ENCODE data around the gene KCNAB1. TPM values are rescaled to one million over a fixed set of nuclear protein-coding genes. Genes with fewer than 3 reads are reported as not detected.

Gene KCNAB1
- total and polyA plus RNA-seq, 2 donors (not counting 3 experiments of a cell fraction or from before 2014, with no cell fraction given), result 0.21 TPM; not detected in 1

GRCh38 chr3:156300929-156301840 is 180.8 kb downstream of the KCNAB1 start:
- H2AFZ ChIP-seq (ENCODE audit: low read depth, low read length), result peak overlapping the region; percentile 65

More at GRCh38 chr3:156300929-156301840, 180.8 kb downstream of the KCNAB1 start:
- POLR2A ChIA-PET, result no interaction called here
- DNase-seq (ENCODE audit: low read depth, low spot score) (peak; percentile 47), FAIRE-seq (no peak)
- H3K4me3 ChIP-seq (replicated peaks in 1 of 3; ENCODE audit: insufficient read depth in 1 of 3, low read depth in 1 of 3, low read length in 3 of 3), result no peak overlapping the region
- dilution Hi-C loops (cut with MboI; ENCODE audit: extremely low pct_ligation_motif_present, low sequenced_read_pairs) (no loop called here), intact Hi-C loops (cut with micrococcal nuclease) (loop anchor here (2.0 to 10.0 kb wide), 4 partner anchors 40 to 524 kb away; partner anchors contain the start of gene LEKR1)
- no peaks in the 10 kb centered on the region for H3K79me2 ChIP-seq (ENCODE audit: control insufficient read depth, insufficient read depth, low read length)
- no peak overlapping the region for H3K27ac ChIP-seq (ENCODE audit: insufficient read depth, low read depth, low read length)
- peaks cover 34% of the 10 kb centered on the region for H3K4me1 ChIP-seq (ENCODE audit: control insufficient read depth, extremely low read depth, insufficient read depth, low read length)
- TF ChIP-seq MYC (IDR thresholded peaks at IDR 0.05; ENCODE audit: low read depth, low read length) (no peak), JUN (IDR thresholded peaks at IDR 0.05; ENCODE audit: borderline replicate concordance, insufficient read depth, insufficient read length, low read depth) (no peak), GATA2 (IDR thresholded peaks at IDR 0.05; ENCODE audit: insufficient read depth, insufficient read length, low read depth, low read length) (no peak), MAX (IDR thresholded peaks at IDR 0.05; ENCODE audit: insufficient read depth, insufficient read length) (no peak), POLR2AphosphoS5 (IDR thresholded peaks at IDR 0.05; ENCODE audit: insufficient read depth, low read depth, low read length) (no peak), FOS (IDR thresholded peaks at IDR 0.05; ENCODE audit: borderline replicate concordance, insufficient read depth, low read length) (no peak), CTCF (IDR thresholded peaks at IDR 0.05; ENCODE audit: extremely low read depth in 1 of 2, insufficient read depth in 1 of 2, low read depth in 1 of 2, low read length in 2 of 2) (no peak), EZH2 (IDR thresholded peaks at IDR 0.05; ENCODE audit: borderline replicate concordance, low read depth, low read length, severe bottlenecking) (no peak), POLR2A (IDR thresholded peaks at IDR 0.05; ENCODE audit: low read depth, low read length) (no peak)
- H3K9me3 ChIP-seq (replicated peaks; ENCODE audit: control insufficient read depth, insufficient read depth, low read length), result no peaks in the 10 kb centered on the region
- no peaks in the 10 kb centered on the region for H3K27me3 ChIP-seq (ENCODE audit: control insufficient read depth in 2 of 2, insufficient read depth in 2 of 2, low read length in 2 of 2)
- H3K9me1 ChIP-seq (replicated peaks; ENCODE audit: control insufficient read depth, extremely low read depth, insufficient read depth, low read length), result no peaks in the 10 kb centered on the region
- H3K9ac ChIP-seq (replicated peaks; ENCODE audit: extremely low read depth, insufficient read depth, low read length), result peak overlapping the region; percentile 7
- H3K4me2 ChIP-seq (ENCODE audit: insufficient read depth, low read length), result peak overlapping the region; percentile 58
- no peaks in the 10 kb centered on the region for H3K36me3 ChIP-seq (ENCODE audit: control insufficient read depth in 2 of 2, extremely low read depth in 1 of 2, insufficient read depth in 2 of 2, low read length in 2 of 2)
- H4K20me1 ChIP-seq (replicated peaks; ENCODE audit: control insufficient read depth, extremely low read depth, insufficient read depth, low read length), result no peaks in the 10 kb centered on the region
- BruUV-seq (replicated peaks), result no TSS peak
- CTCF ChIA-PET, result interaction anchor here (0.7 to 2.7 kb wide), 5 partner anchors 16 to 209 kb away, joined by 3 to 10 read pairs (median 3); no protein-coding TSS in a partner anchor

Measured in endothelial cell of umbilical vein (primary cell).